ENCODE data around the gene CACNA2D3.

DNA sequence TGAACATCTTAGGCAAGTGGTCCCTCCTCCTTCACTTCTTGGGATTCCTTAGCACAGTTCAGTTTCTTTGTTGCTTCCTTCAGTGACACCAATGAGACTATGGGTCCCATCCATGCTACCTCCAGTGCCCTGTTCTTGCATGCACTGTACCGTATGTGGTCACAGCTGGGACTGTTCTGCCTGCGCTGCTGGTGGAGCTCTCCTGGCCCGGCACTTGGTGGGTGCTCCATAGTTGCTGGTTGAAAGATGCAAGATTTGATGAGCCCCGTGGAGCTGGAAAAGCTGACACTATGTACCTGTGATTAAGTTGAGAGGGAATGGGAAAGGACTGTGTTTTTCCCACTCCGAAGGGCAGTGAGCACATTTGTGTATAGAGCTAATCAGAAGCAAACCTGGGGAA is 407.7 kb downstream of the CACNA2D3 start:
- TF ChIP-seq, protein P1, sequence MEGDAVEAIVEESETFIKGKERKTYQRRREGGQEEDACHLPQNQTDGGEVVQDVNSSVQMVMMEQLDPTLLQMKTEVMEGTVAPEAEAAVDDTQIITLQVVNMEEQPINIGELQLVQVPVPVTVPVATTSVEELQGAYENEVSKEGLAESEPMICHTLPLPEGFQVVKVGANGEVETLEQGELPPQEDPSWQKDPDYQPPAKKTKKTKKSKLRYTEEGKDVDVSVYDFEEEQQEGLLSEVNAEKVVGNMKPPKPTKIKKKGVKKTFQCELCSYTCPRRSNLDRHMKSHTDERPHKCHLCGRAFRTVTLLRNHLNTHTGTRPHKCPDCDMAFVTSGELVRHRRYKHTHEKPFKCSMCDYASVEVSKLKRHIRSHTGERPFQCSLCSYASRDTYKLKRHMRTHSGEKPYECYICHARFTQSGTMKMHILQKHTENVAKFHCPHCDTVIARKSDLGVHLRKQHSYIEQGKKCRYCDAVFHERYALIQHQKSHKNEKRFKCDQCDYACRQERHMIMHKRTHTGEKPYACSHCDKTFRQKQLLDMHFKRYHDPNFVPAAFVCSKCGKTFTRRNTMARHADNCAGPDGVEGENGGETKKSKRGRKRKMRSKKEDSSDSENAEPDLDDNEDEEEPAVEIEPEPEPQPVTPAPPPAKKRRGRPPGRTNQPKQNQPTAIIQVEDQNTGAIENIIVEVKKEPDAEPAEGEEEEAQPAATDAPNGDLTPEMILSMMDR (IDR thresholded peaks at IDR 0.05; ENCODE audit: low read depth, low read length, missing input control), result no peak
- TF ChIP-seq, protein P2, sequence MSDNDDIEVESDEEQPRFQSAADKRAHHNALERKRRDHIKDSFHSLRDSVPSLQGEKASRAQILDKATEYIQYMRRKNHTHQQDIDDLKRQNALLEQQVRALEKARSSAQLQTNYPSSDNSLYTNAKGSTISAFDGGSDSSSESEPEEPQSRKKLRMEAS (IDR thresholded peaks at IDR 0.05), result no peak
- TF ChIP-seq JUND (IDR thresholded peaks at IDR 0.05) (no peak), SP1 (IDR thresholded peaks at IDR 0.05) (no peak), TAF1 (conservative IDR thresholded peaks at IDR 0.05) (no peak), HNF4G (IDR thresholded peaks at IDR 0.05) (no peak), YY1 (IDR thresholded peaks at IDR 0.05) (no peak), RXRA (IDR thresholded peaks at IDR 0.05) (no peak), EGR1 (IDR thresholded peaks at IDR 0.05; ENCODE audit: low read depth in 2 of 2) (no peak)
- TF ChIP-seq, protein P3, sequence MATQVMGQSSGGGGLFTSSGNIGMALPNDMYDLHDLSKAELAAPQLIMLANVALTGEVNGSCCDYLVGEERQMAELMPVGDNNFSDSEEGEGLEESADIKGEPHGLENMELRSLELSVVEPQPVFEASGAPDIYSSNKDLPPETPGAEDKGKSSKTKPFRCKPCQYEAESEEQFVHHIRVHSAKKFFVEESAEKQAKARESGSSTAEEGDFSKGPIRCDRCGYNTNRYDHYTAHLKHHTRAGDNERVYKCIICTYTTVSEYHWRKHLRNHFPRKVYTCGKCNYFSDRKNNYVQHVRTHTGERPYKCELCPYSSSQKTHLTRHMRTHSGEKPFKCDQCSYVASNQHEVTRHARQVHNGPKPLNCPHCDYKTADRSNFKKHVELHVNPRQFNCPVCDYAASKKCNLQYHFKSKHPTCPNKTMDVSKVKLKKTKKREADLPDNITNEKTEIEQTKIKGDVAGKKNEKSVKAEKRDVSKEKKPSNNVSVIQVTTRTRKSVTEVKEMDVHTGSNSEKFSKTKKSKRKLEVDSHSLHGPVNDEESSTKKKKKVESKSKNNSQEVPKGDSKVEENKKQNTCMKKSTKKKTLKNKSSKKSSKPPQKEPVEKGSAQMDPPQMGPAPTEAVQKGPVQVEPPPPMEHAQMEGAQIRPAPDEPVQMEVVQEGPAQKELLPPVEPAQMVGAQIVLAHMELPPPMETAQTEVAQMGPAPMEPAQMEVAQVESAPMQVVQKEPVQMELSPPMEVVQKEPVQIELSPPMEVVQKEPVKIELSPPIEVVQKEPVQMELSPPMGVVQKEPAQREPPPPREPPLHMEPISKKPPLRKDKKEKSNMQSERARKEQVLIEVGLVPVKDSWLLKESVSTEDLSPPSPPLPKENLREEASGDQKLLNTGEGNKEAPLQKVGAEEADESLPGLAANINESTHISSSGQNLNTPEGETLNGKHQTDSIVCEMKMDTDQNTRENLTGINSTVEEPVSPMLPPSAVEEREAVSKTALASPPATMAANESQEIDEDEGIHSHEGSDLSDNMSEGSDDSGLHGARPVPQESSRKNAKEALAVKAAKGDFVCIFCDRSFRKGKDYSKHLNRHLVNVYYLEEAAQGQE (IDR thresholded peaks at IDR 0.05), result no peak
